Activated CD4-positive, alpha-beta T cell treated with anti-CD3 and anti-CD28 coated beads for 1 hour (primary cell): ENCODE data around the gene RECK.
"Not testable (repeated sequence)": the region's sequence is repeated elsewhere in the genome, so short reads cannot be mapped to it uniquely, and the experiment has no call there.

Experiments used
- DNase-seq: peaks from one replicate; pipeline ENCODE4 v3.0.0-alpha.2; 2020

The RECK gene

DNA sequence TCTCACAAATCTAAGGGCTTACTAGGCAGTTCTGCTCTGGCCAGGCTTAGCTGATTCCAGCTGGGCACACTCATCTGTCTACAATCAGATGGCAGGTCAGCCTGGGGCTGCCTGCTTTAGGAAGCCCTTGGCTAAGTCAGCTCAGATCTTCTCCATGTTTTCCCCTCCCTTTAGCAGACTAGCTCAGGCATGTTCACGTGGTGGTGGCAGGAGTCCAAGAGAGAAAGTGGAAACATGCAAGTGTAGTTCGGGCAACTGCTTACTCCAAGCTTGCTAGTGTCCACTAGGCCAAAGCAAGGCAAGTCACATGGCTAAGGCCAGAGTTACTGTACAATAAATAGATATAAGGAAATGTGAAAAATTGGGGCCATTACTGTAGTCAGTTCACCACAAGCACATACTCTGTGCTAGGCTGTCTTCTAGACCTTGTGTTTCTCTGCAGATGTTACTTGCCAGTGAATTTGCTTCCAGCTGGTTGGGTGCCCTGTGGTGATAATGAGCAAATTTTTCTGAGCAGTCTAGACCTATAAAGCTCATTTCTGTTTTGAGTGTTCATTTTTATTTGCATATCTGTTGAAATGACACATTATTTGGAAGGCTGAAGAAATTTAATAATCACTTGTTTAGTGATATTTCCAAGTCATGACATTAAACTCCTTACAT lies 38.3 kb downstream of the RECK start:
- no peak for DNase-seq

DNA sequence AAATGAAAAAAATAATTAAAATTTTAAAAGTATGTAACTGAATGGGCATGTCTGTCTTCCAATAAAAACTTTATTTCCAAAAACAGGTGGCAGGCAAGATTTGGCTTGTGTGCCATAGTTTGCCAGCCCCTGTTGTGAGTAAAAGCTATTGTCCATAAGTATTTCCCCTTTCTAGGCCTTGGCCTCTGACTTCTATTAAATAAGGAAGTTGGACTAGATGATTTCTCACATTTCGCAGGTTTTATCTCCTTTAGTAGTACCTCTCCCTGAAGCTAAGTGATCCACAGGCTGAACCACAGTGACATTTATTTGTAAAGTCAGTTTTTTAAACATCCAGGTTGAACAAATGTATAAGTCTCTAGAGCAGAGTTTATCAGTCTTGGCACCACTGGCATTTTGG lies 41.3 kb downstream of the RECK start:
- no peak for DNase-seq

DNA sequence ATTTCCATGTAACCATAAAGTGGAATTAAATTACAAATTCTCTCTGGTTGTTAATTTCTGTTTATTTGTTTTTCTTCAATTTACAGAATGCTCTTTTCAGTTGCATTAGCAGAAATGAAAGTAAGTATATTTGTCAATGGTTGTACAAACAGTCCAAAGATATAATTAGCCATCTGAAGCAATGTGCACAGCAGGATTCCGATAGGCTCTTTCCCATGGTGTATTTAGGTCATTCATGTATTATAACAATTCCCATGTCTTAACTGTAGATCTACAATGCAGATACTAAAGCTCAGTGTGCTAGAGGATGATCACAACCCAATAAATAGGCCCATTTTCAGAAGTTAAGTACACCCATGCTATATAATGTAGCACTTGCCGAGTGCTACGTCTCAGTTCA lies 43.8 kb downstream of the RECK start:
- no peak for DNase-seq

DNA sequence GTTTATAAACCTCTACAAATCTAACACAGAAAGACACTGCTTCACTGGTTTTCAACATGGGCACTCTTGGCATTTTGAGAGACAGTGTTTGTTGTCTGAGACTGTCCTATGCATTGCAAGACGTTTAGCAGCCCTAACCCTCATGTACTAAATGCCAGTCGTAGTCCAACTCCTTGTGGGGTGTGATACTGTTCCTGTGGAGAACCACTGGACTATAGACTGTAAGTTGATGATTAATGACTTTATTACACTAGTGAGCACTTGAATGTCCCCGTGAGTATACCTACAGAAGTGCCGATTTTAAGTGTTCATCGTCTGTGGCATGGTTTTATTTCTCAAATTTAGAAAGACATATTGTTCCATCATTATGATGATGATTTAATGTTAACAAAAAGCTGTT lies 46.2 kb downstream of the RECK start:
- DNase-seq: no peak

DNA sequence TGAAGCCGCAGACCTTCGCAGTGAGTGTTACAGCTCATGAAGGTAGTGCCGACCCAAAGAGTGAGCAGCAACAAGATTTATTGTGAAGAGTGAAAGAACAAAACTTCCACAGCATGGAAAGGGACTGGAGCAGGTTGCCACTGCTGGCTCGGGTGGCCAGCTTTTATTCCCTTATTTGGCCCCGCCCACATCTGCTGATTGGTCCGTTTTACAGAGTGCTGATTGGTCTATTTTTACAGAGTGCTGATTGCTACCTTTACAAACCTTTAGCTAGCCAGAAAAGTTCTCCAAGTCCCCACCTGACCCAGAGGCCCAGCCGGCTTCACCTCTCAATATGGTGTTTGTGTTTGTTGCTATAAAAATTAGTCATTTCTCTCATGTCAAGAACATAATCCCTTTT lies 49.7 kb downstream of the RECK start:
- DNase-seq: no peak

DNA sequence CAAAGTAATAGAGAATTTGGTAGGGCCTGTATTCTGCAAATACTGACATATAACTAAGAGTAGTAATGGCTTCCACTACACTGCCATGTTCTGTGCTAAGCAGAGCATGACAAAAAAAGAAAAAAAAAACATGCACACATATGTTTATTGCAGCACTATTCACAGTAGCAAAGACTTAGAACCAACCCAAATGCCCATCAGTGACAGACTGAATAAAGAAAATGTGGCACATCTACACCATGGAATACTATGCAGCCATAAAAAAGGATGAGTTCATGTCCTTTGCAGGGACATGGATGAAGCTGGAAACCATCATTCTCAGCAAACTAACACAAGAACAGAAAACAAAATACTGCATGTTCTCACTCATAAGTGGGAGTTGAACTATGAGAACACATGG lies 50.3 kb downstream of the RECK start:
- not testable (repeated sequence) for DNase-seq

DNA sequence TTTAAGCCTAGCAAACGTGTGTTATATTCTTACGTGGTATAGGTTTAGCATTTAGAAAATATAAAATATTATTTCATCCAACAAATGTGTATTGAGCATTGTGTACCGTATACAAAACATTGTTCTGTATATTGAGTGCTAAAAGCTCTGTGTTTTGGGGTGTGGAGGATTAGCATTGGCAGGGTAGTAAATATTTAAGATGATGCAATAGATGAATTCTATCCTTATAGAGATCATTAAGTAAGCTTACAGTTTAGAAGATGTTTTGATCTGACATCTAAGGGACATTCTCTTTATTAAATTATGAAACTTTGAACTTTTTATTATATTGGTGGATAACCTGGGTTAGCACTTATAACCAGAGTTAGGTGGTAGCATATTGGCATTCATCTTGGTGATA lies 51.3 kb downstream of the RECK start:
- DNase-seq: no peak

DNA sequence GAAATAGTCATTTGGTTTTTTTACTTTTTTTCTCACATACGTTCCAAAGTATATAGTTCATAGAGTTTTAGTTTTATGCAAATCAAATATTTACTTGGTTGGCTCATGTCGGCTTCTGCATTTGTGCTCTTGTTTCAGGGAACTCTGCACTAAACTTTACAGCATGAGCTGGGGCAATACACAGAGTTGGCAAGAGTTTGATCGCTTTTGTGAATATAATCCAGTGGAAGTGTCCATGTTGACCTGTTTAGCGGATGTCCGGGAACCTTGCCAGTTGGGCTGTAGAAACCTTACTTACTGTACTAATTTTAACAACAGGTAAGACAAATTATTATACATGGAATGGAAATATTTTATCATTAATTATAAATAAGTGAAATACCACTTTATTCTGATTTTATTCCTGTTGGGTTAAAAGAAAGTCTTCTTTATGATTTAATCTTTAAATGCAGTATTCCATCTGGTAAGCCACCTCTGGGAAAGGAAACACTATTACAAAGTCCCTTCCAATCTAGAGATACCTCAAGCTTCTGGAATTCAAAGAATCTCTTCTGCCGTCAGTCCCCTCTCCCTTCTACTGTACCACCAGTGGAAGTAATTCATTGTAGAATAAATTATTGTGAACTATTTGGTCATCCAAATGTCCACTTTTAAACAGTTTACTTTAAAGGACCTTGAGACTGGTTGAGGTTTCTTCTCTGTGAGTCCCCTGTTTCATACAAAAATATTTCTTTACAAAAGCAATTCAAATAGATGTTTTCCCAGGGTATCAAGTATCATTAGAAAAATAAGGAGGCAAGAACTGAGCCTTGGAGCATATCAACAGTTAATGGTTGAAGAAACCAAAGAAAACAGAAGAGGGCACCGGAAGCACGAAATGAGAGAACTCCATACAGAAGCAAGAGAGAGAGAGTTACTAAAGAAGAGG lies 54.6 kb downstream of the RECK start:
- DNase-seq: no peak

DNA sequence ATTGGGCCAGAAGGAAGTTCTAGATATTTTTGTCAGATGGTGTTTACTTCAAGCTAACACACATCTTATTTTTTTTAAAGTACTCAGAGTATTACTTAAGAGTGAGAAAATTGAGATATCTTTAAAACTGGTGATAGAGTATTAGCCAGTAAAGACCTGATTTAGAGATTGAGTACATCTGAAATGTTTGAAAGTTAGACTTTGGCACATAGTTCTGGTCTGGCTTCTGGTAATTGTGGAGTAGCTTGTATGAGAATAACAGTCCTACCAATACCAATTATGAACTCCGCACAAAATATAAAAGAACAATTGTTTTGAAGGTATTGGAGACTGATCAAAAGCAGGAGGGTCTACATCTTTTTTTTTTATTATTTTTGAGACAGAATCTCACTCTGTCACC lies 55.3 kb downstream of the RECK start:
- no peak for DNase-seq

DNA sequence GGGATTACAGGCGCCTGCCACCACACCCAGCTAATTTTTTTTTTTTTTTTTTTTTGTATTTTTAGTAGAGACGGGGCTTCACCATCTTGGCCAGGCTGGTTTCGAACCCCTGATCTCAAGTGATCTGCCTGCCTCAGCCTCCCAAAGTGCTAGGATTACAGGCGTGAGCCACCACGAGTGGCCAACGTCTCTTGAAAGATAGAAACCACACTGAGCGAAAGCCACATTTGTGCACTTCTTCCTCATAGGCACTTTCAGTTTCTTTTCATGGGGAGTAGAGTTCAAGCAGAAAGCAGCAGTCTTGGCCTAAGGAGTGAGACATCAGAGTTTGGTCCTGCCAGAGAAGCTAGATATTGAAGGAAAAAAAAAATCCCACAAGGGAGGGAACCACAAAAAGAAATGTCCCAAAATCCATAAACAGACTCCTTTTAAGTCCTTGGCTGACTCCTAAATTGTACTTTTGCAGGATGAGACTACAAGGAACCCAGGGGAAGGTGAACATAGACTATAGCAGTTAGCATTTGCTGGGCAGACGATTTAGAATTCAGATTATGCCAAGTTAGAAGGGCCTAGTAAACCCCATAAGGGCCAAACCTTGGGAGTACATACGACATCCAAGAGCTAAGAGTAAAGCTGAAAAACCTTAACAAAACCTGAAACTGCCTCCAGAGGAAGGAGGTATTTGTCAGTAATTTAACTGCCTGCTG lies 55.9 kb downstream of the RECK start:
- DNase-seq: no peak

DNA sequence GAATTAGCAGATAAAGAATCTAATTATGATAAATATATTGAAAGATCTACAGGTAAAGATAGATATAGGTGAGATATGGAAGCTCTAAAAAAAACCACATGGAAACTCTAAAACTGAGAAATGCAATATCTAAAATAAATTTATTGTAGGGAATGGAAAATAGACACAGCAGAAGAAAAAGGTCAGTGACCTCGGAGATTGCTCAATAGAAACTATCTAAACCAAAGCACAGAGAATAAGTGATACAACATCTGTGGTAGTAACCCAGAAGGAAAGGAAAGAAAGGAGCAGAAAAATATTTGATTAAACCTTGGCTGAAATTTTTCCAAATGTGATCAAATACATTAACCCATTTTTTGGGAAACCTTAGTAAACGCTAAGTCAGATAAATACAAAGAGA lies 56.7 kb downstream of the RECK start:
- no peak for DNase-seq

DNA sequence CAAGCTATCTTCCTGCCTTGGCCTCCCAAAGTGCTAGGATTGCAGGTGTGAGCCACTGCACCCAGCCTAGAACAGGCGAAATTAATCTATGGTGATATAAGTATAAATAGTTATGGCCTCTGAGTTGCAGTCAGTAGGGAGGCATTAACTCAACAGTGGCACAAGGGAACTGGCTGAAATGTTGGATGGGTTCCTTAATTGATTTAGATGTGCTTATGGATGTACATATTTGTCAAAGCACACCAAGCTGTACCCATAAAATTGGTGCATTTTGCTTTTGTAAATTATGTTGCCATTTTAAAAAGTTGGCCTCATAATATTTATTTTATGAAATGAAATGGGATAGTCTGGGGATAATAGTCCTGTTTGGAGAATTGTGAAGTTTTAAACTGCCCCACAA lies 63.0 kb downstream of the RECK start:
- DNase-seq: no peak

DNA sequence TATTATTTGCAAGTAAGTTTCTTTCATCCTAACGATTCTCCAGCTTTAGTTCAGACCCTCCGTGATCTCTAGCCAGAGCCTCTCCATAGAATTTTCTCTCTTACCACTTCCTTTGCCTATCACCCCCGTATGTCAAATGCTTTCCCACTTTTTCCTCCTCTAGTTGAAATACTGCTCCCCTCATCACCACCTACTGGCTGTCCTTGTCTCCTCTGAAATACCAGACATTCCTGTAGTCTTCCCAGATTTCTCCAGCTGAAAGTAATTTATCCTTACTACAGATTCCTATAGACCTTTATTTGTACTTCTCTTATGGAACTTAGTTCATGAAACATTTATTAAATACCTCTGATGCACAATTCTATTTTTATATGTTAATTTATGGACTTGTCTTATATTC lies 63.8 kb downstream of the RECK start:
- no peak for DNase-seq

DNA sequence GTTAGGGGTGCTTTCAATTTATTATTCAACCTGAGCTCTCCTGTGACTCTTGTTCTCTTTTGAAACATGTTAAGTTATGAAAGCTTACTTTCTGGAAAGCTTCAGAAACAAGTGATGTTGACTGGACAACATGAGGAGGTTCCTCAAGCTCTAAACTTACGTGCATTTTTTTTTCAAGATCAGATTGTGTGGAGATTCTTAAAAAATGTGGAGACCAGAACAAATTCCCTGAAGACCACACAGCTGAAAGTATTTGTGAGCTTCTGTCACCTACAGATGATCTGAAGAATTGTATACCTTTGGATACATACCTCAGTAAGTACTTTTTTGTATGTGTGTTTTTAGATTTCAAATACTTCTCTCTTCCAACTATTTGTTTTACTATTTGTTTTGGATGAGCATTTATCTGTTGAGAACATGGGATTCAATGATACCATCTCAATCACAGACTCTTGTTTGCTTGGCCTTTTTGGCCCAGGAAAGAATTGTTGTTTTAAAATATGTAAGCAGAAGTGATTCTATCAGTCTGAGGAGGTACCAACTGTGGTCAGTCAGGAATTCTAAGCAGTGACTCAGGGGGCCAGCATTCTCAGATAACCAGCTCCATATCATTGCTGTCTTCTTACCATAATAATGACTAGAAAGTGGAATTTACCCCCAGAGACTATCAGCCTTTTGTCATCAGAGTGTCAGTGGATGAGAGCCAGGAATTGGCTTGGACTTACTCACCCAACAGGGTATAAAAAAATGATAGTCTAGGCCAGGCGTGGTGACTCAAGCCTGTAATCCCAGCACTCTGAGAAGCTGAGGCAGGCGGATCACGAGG lies 65.4 kb downstream of the RECK start:
- DNase-seq: no peak

DNA sequence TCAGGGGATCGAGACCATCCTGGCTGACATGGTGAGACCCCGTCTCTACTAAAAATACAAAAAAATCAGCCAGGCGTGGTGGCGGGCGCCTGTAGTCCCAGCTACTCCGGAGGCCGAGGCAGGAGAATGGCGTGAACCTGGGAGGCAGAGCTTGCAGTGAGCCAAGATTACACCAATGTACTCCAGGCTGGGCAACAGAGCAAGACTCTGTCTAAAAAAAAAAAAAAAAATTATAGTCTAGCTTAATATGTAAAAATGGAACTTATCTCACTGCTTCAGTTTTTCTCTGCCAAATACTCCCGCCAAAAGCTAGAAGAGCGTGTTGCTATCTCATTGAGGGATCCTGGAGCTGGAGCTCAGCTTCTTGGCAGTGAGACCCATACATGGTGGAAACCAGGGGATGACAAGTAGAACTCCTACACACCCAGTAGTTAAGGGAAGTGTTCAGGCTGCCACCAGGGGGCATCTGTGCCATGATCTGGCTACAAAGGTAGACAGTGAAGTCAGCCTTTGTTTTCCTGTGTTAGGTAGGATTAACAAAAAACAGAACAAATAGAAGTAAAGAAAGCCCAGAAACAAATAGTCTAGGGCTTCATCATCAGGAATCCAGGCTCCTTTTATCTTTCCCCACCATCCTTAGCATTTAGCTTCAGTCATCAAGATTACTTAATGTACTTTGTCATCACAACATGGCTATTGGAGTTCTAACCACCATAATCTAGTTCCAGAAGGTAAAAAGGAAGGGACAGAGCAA lies 66.2 kb downstream of the RECK start:
- DNase-seq: peak; percentile 81

DNA sequence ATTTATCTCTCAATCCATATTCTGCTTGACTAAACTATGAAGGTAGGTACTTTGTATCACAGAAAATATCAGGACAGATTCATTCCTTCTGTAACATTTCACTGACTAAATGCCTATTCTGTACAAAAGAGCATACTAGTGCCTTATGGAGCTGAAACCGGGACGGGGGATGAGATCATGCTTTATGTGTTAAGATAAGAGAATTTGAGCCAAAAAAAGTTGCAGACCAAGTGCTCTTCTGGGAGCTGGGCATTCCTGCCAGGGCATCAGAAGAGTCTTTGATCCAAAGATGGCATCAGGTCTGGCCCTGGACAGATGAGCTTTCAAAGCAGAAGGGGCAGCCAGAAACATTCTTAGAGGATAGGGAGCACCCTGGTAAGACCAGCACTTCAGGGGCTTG lies 72.4 kb downstream of the RECK start:
- DNase-seq: no peak

DNA sequence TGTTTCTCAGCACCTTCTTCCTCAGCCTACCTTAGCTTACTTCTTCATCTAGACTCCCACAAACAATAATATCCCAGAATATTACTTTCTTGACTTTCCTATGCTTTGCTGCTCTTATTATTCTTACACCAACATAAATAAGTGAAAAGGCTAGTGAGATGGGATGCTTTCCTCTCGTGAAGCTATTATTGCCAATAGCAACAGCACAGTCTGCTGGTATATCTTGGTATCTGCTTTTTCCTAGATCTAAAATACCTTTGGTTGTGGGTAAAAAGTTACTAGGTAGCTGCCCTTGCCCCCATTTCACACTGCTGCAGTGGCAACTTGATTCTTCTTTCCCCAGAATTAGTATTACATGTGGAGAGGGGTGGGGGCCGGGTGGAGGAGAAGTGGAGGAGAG lies 73.7 kb downstream of the RECK start:
- DNase-seq: no peak

DNA sequence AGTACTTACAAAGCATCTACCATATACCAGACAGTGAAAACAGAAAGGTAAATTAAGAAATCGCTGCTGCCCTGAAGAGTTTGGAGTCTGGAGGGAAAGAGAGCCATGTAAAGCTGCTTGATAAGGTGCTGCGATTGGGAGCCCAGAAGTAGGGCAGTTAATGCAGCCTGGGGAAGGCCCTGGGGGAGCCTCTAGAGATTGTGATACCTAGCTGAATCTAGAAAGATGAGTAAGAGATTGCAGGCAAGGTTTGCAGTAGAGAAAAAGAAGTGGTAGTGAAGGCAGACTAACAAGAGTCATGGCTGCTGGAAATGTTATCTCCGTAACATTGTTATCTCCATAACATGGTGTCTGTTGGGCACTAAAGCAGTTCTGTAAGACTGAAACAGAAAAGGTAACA lies 75.8 kb downstream of the RECK start:
- DNase-seq: no peak

DNA sequence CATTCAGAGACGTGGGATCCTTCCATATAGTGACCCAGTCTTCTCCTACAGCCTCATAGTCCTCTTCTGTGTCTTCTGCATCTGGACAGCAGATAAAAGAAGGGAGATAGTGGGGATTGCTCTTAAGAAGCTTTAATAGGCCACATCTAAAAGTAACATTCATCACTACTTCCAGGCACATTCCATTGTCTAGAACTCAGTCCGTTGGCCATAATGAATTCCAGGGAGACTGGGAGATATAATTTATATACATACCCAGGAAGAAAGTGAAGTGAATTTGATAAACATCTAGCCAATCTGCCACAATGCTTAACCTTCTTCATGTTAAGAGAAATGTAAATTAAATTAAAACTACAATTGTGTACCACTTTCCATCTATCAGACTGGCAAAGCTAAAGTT lies 77.3 kb downstream of the RECK start:
- no peak for DNase-seq

DNA sequence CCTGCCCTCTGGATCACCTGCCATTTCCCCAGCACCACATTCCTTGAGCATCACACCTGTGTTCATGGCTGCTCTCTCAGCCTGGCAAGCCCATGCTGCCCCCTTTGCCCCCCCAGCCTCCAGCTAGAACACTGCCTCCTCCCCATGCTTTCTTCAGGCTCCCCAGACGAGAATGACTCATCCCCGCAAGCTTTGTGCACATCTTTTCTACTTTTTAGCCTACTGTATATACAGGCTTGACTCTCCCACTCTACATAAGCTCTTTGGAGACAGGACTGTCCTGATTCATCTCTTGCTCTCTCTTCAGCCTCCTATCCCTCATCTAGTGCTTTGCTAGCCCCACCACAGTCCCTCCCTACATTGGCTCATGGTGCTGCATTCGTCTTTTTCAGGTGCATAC lies 79.9 kb downstream of the RECK start:
- DNase-seq: no peak

DNA sequence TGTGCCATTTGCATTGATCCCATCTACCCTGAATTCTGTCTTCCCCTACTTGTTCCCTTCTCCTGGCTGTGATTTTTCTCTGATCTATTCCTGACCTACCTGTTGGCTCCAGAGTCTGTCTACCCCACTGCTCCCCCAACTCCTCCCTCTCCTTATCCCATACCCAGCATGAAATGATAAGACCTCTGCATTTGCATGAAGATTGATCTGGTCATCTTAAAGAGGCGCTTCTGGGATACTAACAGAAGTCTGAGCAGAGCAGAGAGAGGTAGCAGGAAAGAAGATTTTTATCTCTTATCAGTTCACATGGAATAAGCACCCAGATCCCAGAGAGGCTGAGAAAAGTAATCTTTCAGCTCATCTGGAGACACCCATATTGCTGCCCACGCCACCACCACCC lies 81.5 kb downstream of the RECK start:
- no peak for DNase-seq

DNA sequence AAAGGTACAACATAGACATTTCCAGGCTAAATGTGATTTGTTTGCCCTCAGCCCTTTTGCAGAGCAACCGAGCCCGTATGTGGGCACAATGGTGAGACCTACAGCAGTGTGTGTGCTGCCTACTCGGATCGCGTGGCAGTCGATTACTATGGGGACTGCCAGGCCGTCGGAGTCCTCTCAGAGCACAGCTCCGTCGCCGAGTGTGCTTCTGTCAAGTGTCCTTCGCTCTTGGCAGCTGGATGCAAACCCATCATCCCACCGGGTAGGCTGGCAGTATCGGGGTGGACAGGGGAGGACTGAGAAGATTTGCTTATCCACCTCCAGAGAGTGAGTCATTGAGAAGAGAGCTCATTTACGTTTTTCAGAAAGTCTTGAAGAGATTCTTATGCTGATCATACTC lies 82.0 kb downstream of the RECK start:
- no peak for DNase-seq
